Thoracic aorta (tissue), 2 donors: ENCODE measurements around the gene LILRB3. TPM values are rescaled to one million over a fixed set of nuclear protein-coding genes. Genes with fewer than 3 reads are reported as not detected.
"Not testable (repeated sequence)": the region's sequence is repeated elsewhere in the genome, so short reads cannot be mapped to it uniquely, and the experiment has no call there.

Source experiments
- ATAC-seq: fragments of 150-250 bp; one replicate; pipeline ENCODE4 v1.8.0; 2017; ENCODE audit warnings: low read depth; ENCODE audit not compliant: insufficient number of reproducible peaks, low FRiP score
- DNase-seq: peaks from one replicate; pipeline ENCODE4 v3.0.0-alpha.2; 2020; ENCODE audit warnings: low spot score
- H3K27ac ChIP-seq, 2 donors: fragments of 200-600 bp; sonication (generic); 1 replicate in 1 of 2; 2 replicates in 1 of 2; pipeline ENCODE4 v1.5.1; 2016; ENCODE audit warnings: mild to moderate bottlenecking in 2 of 2, moderate library complexity in 2 of 2
- H3K27me3 ChIP-seq: fragments of 200-600 bp; sonication (generic); replicated peaks from 2 replicates; pipeline ENCODE4 v1.6.0; 2016; ENCODE audit warnings: mild to moderate bottlenecking; ENCODE audit not compliant: insufficient read depth
- H3K36me3 ChIP-seq: fragments of 200-600 bp; sonication (generic); one replicate; pipeline ENCODE4 v1.5.1; 2016
- H3K4me1 ChIP-seq, 2 donors: fragments of 200-600 bp; sonication (generic); 1 replicate in 1 of 2; 2 replicates in 1 of 2; pipeline versions ENCODE4 v1.5.1 to v1.6.0; 2016; ENCODE audit warnings: low read depth in 2 of 2, mild to moderate bottlenecking in 1 of 2; ENCODE audit not compliant: control insufficient read depth in 1 of 2
- H3K4me3 ChIP-seq: fragments of 200-600 bp; sonication (generic); 2 replicates; pipeline ENCODE4 v1.5.1; 2016; ENCODE audit warnings: mild to moderate bottlenecking
- H3K9me3 ChIP-seq: fragments of 200-600 bp; sonication (generic); 2 replicates; pipeline ENCODE4 v1.5.1; 2016
- total RNA-seq, 2 donors: library from RNA; depleted of rRNA; stranded (reverse); fragments of >200 nt; gene quantifications; one replicate each; pipeline versions ENCODE4 v1.1.0 to v1.2.3, GENCODE V29; 2016
- TF ChIP-seq, protein P1 (sequence below): fragments of 200-600 bp; sonication (generic); IDR thresholded peaks from one replicate; pipeline ENCODE4 v1.5.1; 2019; ENCODE audit warnings: antibody characterized with exemption

Gene LILRB3
- total RNA-seq: 10 to 100 TPM; 21.9 to 71.5 TPM

DNA sequence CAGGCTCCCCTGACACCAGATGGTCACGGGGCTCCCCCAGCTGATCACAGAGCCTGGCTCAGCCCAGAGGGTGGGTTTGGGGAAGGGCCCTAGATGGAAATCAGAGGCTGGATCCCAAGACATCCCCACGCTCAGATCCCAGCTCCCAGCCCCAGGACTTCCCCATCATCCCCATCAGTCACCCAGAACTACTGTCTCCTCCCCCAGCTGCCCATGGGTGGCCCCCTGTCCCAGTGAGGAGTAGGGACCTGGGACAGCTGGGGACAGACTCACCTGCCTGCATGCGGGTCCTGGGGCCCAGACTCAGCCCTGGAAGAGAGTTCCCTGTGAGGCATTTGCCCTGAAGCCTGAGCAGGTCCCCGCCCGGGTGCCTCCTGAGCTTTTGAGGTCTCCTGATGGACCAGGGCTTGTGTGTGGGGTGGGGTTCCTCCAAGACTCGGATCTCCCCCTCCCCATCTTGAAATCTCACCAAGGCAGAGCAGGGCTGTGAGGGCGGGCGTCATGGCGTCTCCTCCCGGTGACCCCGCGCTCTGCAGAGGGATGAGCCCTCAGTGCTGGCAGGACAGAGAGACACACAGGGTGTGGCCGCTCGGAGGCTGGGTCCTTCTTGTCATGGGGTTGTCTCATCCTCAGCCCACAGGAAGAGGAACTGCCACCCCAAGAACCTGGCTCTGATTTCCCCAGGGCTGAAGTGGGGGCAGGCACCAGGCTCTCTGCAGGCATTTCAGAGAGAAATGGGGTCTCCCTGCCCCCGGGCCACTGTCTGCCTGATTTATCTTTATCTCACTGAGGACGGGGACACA lies at the start of gene LILRB3:
LILRB3 (minus strand) TSS at position 534 of the 803 bp plus-strand sequence; CDS start at position 503, 31 bp downstream.
- not testable (repeated sequence) for H3K4me1 ChIP-seq, ATAC-seq, H3K36me3 ChIP-seq, DNase-seq, H3K27me3 ChIP-seq, H3K27ac ChIP-seq, H3K9me3 ChIP-seq
- H3K4me3 ChIP-seq: peak within 1 kb of the TSS; percentile 62

DNA sequence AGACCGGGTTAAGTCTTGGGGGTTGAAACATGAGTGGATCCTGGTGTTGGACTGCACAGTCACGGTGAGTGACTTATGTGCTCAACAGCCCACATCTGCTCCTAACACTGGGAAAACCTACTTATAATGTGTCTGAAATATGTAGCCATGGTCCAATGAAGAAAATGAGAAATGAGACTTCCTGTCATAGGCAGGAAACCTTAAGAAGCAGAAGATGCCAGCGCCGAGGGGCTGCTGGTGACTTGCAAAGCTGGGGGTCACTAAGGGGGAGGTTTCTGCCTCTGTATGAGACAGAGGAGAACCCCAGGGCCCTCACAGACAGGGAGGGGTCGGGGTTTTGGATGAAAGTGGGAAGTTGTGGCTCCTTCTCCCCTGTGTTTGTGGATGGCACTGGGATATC lies 49.4 kb upstream of the LILRB3 start:
- not testable (repeated sequence) for ATAC-seq, H3K36me3 ChIP-seq, H3K4me1 ChIP-seq, H3K4me3 ChIP-seq, DNase-seq, H3K9me3 ChIP-seq, H3K27me3 ChIP-seq, H3K27ac ChIP-seq

- H3K27ac ChIP-seq, H3K36me3 ChIP-seq, H3K4me1 ChIP-seq, H3K4me3 ChIP-seq, DNase-seq, H3K27me3 ChIP-seq, H3K9me3 ChIP-seq, ATAC-seq: not testable (repeated sequence)
These were observed 48.8 kb upstream of the LILRB3 start for GRCh38 chr19:54271587-54271986.

- TF ChIP-seq, protein P1, sequence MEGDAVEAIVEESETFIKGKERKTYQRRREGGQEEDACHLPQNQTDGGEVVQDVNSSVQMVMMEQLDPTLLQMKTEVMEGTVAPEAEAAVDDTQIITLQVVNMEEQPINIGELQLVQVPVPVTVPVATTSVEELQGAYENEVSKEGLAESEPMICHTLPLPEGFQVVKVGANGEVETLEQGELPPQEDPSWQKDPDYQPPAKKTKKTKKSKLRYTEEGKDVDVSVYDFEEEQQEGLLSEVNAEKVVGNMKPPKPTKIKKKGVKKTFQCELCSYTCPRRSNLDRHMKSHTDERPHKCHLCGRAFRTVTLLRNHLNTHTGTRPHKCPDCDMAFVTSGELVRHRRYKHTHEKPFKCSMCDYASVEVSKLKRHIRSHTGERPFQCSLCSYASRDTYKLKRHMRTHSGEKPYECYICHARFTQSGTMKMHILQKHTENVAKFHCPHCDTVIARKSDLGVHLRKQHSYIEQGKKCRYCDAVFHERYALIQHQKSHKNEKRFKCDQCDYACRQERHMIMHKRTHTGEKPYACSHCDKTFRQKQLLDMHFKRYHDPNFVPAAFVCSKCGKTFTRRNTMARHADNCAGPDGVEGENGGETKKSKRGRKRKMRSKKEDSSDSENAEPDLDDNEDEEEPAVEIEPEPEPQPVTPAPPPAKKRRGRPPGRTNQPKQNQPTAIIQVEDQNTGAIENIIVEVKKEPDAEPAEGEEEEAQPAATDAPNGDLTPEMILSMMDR: no peak
- Histone ChIP-seq H3K27me3 (no peaks in the 10 kb centered on the region), H3K9me3 (no peaks in the 10 kb centered on the region), H3K4me3 (no peak overlapping the region), H3K36me3 (no peaks in the 10 kb centered on the region), H3K4me1 (no peaks in the 10 kb centered on the region), H3K27ac (no peak overlapping the region)
- ATAC-seq (no peak), DNase-seq (no peak)
These were observed 48.3 kb upstream of the LILRB3 start for GRCh38 chr19:54271106-54271505.

GRCh38 chr19:54268936-54269335 lies 46.1 kb upstream of the LILRB3 start:
- no peaks in the 10 kb centered on the region for H3K27me3 ChIP-seq
- no peaks in the 10 kb centered on the region for H3K9me3 ChIP-seq
- ATAC-seq (no peak), DNase-seq (no peak)
- H3K27ac ChIP-seq: no peak overlapping the region
- no peaks in the 10 kb centered on the region for H3K36me3 ChIP-seq
- TF ChIP-seq, protein P1: no peak
- H3K4me3 ChIP-seq: no peak overlapping the region
- H3K4me1 ChIP-seq: no peaks in the 10 kb centered on the region

DNA sequence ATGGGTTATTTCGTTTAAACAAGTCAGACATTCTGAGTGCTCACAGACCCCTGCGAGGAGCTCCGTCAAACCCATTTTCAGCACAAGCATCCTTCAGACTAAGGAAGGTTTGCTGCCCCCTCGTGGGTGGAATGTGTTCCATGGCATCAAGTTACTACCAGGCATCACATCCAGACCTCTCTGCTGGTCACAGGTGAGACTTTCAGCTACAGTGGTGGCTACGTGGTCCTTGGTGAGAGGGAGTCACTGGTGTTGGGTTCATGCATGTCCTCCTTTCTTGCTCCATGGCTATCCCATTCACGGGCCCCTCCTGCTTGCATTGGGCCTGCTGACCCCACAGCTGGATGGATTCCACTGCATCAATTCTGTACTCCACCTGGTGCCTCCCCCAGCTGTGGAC lies 43.3 kb upstream of the LILRB3 start:
- DNase-seq: no peak

More for the DNA sequence above, 43.3 kb upstream of the LILRB3 start:
- Histone ChIP-seq H3K27me3 (no peaks in the 10 kb centered on the region), H3K4me1 (no peaks in the 10 kb centered on the region), H3K36me3 (no peaks in the 10 kb centered on the region), H3K27ac (no peak overlapping the region), H3K4me3 (no peak overlapping the region), H3K9me3 (no peaks in the 10 kb centered on the region)
- ATAC-seq: no peak
- TF ChIP-seq, protein P1: peak; percentile 50
